ENCODE results near the gene EVC. TPM values are rescaled to one million over a fixed set of nuclear protein-coding genes. Genes with fewer than 3 reads are reported as not detected.
A peak's percentile ranks its signal among the peaks of the same experiment; 100 is the strongest.

EVC gene
- total RNA-seq, 2 donors from 2014 or later, result 0.14 to 1.4 TPM

- H3K27ac Mint-ChIP-seq, result no peak overlapping the region
- no peak for ATAC-seq
- no peak for DNase-seq (ENCODE audit: low spot score in 2 of 2)
- H3K9me3 Mint-ChIP-seq, result peaks cover 0 to 4% of the 10 kb centered on the region in 2 donors
- no peaks in the 10 kb centered on the region for H3K36me3 Mint-ChIP-seq
These were observed 36.1 kb downstream of the EVC start for GRCh38 chr4:5746829-5747737.

GRCh38 chr4:5747738-5748375 is 36.9 kb downstream of the EVC start:
- no peak for DNase-seq (ENCODE audit: low spot score in 2 of 2)
- Mint-ChIP-seq H3K9me3 (peaks cover 0 to 4% of the 10 kb centered on the region in 2 donors), H3K27ac (no peak overlapping the region), H3K36me3 (no peaks in the 10 kb centered on the region)
- no peak for ATAC-seq

- DNase-seq (ENCODE audit: low spot score in 2 of 2) (no peak), ATAC-seq (no peak)
- no peaks in the 10 kb centered on the region for H3K36me3 Mint-ChIP-seq
These were observed 38.6 kb downstream of the EVC start for GRCh38 chr4:5749568-5749967.

GRCh38 chr4:5750052-5750945 is 39.3 kb downstream of the EVC start:
- DNase-seq (ENCODE audit: low spot score in 2 of 2), result no peak
- ATAC-seq, result no peak
- Mint-ChIP-seq H3K36me3 (no peaks in the 10 kb centered on the region), H3K9me3 (peaks cover 0 to 4% of the 10 kb centered on the region in 2 donors), H3K27ac (no peak overlapping the region)

More at GRCh38 chr4:5749568-5749967, 38.6 kb downstream of the EVC start:
- Mint-ChIP-seq H3K9me3 (peaks cover 0 to 4% of the 10 kb centered on the region in 2 donors), H3K27ac (no peak overlapping the region)

GRCh38 chr4:5750946-5751665 is 40.1 kb downstream of the EVC start:
- ATAC-seq, result no peak
- no peak for DNase-seq (ENCODE audit: low spot score in 2 of 2)
- Mint-ChIP-seq H3K27ac (peak overlapping the region in 1 of 2 donors; percentile 29), H3K9me3 (peaks cover 0 to 4% of the 10 kb centered on the region in 2 donors), H3K36me3 (no peaks in the 10 kb centered on the region)

GRCh38 chr4:5751666-5752375 is 40.8 kb downstream of the EVC start:
- ATAC-seq (no peak), DNase-seq (ENCODE audit: low spot score in 2 of 2) (no peak)
- Mint-ChIP-seq H3K27ac (no peak overlapping the region), H3K36me3 (no peaks in the 10 kb centered on the region), H3K9me3 (peaks cover 0 to 4% of the 10 kb centered on the region in 2 donors)

GRCh38 chr4:5752376-5753184 is 41.6 kb downstream of the EVC start:
- H3K36me3 Mint-ChIP-seq, result no peaks in the 10 kb centered on the region
- ATAC-seq (no peak), DNase-seq (ENCODE audit: low spot score in 2 of 2) (no peak)
- no peak overlapping the region for H3K27ac Mint-ChIP-seq
- H3K9me3 Mint-ChIP-seq, result peaks cover 0 to 4% of the 10 kb centered on the region in 2 donors

- no peak overlapping the region for H3K27ac Mint-ChIP-seq
These were observed 42.4 kb downstream of the EVC start for GRCh38 chr4:5753366-5753765.

GRCh38 chr4:5753766-5754528 is 42.9 kb downstream of the EVC start:
- no peak for ATAC-seq
- no peak overlapping the region for H3K27ac Mint-ChIP-seq
- no peak for DNase-seq (ENCODE audit: low spot score in 2 of 2)
- peaks cover 0 to 4% of the 10 kb centered on the region in 2 donors for H3K9me3 Mint-ChIP-seq
- no peaks in the 10 kb centered on the region for H3K36me3 Mint-ChIP-seq

More at GRCh38 chr4:5753366-5753765, 42.4 kb downstream of the EVC start:
- H3K36me3 Mint-ChIP-seq, result no peaks in the 10 kb centered on the region
- ATAC-seq (no peak), DNase-seq (ENCODE audit: low spot score in 2 of 2) (no peak)
- H3K9me3 Mint-ChIP-seq, result peaks cover 0 to 4% of the 10 kb centered on the region in 2 donors

GRCh38 chr4:5754529-5754881 is 43.5 kb downstream of the EVC start:
- no peaks in the 10 kb centered on the region for H3K36me3 Mint-ChIP-seq
- DNase-seq (ENCODE audit: low spot score in 2 of 2) (no peak), ATAC-seq (no peak)
- peaks cover 0 to 4% of the 10 kb centered on the region in 2 donors for H3K9me3 Mint-ChIP-seq
- H3K27ac Mint-ChIP-seq, result no peak overlapping the region

GRCh38 chr4:5755161-5755560 is 44.2 kb downstream of the EVC start:
- H3K36me3 Mint-ChIP-seq, result no peaks in the 10 kb centered on the region
- DNase-seq (ENCODE audit: low spot score in 2 of 2) (no peak), ATAC-seq (no peak)
- no peak overlapping the region for H3K27ac Mint-ChIP-seq
- peaks cover 0 to 4% of the 10 kb centered on the region in 2 donors for H3K9me3 Mint-ChIP-seq

- Mint-ChIP-seq H3K27ac (no peak overlapping the region), H3K9me3 (peaks cover 0 to 4% of the 10 kb centered on the region in 2 donors), H3K36me3 (no peaks in the 10 kb centered on the region)
- DNase-seq (ENCODE audit: low spot score in 2 of 2), result no peak
- ATAC-seq, result no peak
These were observed 44.7 kb downstream of the EVC start for GRCh38 chr4:5755679-5756078.

GRCh38 chr4:5756271-5756670 is 45.3 kb downstream of the EVC start:
- ATAC-seq (no peak), DNase-seq (ENCODE audit: low spot score in 2 of 2) (no peak)
- H3K36me3 Mint-ChIP-seq, result no peaks in the 10 kb centered on the region
- H3K27ac Mint-ChIP-seq, result no peak overlapping the region
- H3K9me3 Mint-ChIP-seq, result peaks cover 0 to 4% of the 10 kb centered on the region in 2 donors

- H3K36me3 Mint-ChIP-seq, result no peaks in the 10 kb centered on the region
- ATAC-seq, result no peak
These were observed 46.1 kb downstream of the EVC start for GRCh38 chr4:5757091-5757490.

More at GRCh38 chr4:5757091-5757490, 46.1 kb downstream of the EVC start:
- Mint-ChIP-seq H3K27ac (no peak overlapping the region), H3K9me3 (peaks cover 0 to 4% of the 10 kb centered on the region in 2 donors)
- no peak for DNase-seq (ENCODE audit: low spot score in 2 of 2)
